Activated naive CD4-positive, alpha-beta T cell treated with Interleukin-2 at 50 U/mL for 16 hours (primary cell): Measurements from ENCODE around the gene TEX51.

ENCODE experiments used
- DNase-seq: peaks from one replicate; pipeline ENCODE4 v3.0.0-alpha.2; 2020

Gene TEX51

DNA sequence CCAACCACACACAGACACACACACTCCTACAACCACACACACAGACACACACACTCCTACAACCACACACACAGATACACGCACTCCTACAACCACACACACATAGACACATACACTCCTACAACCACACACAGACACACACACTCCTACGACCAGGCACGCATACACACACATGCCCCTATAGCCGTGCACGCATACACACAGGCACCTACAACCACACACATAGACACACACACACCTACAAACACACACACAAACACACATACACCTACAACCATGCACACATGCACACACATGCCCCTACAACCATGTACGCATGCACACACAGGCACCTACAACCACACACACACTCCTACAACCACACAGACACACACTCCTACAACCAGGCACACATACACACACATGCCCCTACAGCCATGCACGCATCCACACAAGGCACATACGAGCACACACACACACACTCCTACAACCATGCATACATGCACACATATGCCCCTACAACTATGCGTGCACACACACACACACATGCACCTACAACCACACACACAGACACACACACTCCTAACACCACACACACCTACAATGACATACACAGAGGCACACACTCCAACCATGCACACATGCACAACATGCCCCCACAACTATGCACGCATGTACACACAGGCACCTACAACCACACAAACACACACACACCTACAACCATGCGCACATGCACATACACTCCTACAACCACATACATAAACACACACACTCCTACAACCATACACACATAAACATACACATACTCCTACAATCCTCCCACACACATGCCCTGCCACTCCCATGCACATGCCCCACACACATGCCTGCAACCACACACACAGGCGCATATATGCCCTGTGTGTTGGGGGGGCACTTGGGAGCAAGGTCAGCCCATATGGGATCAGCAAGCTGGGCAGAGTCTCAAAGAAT is 19.1 kb upstream of the TEX51 start:
- DNase-seq, result no peak

DNA sequence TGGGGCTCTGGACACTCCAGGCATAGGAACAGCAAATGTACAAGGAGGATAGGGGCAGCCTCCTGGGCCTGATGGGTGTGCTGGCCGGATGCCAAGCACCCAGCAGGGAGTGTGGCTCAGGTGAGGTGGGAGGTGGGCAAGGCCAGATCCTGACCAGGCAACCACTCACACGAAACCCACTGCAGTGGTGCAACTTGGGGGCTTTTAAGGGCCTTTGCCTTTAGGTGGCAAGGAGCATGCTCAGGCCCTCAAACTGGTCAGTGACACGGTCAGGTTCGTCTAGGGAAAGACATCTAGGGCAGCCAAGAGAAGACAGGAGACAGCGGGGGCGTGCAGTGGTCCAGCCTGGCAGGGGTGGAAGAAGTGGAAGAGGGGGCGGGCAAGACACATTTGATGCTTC is 18.4 kb upstream of the TEX51 start:
- DNase-seq, result no peak

DNA sequence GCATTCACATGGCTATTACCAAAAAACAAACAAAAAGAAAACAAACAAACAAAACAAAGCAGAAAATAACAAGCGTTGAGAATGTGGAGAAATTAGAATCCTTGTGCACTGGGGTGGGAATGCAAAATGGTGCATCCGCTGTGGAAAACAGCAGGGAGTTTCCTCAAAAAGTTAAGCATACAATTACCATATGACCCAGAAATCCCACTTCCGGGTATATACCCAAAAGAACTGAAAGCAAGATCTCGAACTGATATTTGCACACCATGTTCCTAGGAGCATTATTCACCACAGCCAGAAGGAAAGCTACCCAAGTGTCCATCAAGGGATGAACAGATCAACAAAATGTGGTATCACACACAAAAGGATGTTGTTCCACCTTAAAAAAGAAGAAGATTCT is 17.9 kb upstream of the TEX51 start:
- DNase-seq, result no peak

DNA sequence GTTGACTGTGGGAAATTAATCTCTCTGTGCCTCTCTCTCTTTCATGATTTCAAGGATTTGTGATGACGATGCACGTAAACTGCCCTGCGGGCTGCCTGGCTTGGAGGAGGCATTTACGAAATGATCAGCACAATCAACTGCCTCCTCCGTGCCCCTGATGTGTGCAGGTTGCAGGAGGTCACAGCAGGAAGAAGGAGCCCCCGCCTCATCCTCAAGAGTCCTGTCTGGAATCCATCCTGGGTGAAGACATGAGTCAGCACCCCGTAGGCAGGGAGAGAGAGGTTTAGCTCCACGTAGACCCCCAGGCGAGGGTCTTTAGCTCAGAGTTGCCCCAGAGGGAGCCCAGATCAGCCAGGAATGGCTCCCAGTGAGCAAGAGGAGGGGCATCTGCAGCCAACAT is 17.1 kb upstream of the TEX51 start:
- no peak for DNase-seq

DNA sequence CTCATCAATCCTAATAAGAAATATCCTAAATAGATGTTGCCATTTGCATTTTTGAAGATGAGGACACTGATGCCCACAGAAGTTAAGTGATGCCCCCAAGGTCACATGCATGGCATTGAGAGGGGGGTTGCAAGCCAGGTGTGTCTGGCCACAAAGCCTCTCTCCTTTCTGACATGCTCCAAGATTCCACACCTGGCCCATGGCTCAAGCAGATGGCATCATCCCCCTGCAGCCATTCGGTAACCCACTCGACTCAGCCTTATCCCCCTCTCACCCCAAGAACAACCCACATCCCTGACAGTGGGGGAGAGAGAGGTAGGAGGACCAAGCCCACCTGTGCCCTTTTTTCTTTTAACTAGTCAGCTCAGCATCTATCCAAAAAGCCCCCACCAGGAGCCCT is 16.5 kb upstream of the TEX51 start:
- no peak for DNase-seq

DNA sequence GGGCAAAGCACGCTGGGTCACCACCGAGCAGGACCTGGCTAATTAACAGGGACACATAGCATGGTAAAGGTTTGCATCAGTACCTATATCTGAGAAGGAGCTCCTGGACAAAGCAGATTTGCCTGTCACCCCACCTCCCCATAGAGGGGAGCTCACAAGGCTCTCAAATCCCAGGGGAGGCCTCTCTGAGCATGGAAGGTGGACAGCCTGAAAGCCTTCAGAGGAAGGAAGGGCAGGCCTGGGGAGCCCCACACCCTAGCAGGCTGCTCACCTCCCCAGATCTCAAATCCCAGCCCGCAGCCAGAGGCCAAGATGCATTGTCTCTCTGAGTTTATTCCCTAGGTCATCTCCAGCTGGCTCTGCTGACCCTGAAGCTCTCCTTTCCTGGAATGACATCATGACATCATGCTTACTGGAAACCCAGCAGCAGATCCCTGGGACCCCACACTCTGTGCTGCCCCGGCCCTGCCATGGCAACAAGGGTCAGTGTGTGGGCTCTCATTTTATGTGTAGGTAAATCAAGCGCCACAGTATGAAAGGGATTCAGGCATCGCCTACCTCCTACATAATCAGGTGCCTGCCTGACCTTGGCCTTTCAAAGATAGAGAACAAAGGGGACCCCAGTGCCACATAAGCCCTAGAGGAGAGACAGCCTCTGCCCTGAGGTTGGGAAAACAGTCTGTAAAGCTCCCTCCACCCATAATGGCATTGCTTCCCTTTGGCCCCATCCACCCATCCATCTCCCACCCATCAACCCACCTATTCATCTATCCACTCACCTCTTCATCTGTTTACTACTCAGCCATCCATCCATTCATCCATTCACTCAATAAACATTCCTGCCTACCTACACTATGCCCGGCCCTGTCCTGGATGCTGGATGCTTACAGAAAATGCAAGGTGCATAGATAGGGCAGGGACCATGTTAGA is 15.7 kb upstream of the TEX51 start:
- no peak for DNase-seq

DNA sequence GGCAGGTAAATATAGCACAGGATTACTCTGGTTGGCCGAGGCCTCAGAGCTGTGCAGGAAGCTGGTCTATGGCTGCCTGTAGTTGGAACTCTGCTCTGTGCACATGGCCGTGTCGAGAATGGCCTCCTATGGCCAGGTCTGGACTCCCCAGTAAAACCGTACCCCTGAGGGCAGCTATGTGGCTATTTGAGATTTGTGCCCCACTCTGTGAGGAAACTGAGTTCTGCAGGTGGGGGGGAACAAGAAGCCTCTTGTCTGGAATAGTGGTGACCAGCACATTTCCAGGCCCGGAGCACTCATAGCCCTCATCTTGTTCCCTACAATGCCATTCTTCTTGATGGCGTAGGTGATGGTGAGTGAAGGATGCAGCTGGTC is 15.0 kb upstream of the TEX51 start:
- DNase-seq, result no peak

DNA sequence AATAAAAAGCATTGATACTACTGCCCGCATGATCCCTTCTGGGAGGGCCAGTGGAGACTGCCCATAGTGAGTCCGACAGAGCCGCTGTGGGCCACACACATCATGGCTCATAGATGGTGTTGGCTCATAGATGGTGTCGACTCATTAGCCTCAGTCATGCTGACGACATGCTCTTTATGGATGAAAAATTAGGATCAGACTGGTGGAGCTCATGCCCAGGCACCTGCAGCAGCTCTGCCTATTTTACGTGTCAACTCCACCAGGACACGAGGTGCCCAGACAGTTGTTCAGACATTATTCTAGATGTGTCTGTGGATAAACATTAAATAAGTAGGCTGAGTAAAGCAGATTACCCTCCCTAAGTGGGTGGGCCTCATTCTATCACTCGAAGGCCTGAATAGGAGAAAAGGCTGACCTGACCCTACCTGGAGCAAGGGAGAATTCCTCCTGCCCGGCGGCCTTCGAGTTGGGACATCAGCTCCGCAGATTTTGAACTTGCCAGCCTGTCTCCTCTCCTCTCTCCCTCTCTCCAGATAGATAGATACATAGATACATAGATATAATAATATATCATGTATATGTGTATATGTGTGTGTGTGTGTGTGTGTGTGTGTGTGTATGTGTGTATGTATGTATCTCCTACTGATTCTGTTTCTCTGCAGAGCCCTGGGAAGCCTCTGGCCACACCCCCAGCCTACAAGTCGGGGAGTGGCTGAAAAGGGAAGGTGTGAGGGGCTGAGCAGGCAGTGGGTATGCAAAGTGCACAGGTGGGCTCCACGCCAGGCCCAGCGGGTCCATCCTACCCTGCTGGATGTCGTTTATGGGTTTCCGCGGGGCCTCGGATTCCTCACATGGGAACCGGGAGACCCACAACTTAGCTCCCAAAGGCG is 13.6 kb upstream of the TEX51 start:
- DNase-seq, result no peak

DNA sequence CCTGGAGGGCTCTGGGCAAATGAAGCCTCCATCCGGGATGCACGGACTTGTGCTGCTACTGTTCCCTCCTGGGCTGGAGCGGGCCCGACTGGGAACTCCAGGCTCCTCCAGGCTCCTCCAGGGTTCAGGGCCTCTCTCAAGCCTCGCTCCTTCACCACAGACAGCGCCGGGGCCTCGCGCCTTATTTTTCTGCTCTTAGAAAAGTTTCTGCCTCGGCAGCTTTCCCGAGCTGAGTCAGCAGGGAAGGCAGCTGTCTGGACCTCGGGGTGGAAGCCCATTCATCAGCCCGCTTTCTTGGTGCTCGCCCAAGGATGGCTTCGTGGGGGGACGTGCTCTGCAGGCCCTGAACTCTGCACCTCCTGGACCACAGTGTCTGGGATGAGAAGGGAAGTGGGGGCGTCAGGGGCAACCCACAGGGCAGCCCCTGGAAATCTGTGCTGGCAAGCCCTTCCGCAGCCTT is 12.9 kb upstream of the TEX51 start:
- no peak for DNase-seq

DNA sequence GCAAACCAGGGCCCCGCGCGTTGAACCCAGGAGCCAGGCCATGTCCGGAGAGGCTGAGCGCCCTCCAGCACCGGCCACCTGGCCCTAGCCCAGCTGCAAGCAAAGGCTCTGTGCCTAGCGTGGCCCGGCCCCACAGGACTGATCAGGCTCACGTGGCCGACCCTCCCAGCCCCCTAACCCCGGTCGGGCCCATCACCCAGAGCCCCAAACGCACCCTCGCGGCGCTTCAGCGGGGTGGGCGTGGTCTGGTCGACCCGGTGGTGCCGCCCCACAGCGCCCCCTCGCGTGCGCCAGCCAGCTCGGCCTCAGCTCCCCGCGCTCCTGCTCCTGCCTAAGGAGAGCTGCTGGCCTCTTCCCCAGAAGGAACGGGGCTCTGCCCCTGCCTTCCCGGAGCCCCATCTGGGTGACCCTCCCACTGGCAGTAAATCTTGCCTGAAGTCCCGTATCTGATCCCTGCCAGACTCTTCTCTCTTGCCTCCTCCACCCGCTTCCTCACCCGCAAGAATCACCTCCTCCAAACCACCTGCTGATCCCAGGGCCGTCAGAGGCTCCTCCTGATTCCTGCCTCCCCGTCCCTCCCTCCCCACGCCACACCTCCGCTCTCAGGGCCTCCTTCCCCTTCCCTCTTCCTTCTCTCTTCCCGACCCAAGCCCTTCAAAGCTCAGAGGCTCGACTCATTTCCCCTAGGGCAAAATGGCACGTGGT is 12.3 kb upstream of the TEX51 start:
- peak; percentile 21 for DNase-seq

DNA sequence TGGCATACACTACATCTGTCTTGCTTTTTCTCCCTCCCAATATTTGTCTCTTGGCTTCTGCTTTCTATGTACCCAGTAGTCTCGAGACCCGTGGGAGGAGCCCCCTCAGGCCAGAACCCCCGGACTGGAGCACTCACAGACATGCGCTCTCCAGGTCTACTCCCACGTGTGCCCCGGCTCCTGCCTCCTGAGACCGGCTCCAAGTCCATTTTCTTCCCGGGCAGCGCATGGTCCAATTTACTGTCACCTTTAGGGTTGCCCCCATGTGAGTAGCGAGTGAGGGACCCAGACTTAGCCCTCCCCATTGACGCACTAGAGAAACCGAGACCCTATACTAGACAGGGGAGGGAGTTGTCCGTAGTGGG is 11.8 kb upstream of the TEX51 start:
- DNase-seq, result no peak

DNA sequence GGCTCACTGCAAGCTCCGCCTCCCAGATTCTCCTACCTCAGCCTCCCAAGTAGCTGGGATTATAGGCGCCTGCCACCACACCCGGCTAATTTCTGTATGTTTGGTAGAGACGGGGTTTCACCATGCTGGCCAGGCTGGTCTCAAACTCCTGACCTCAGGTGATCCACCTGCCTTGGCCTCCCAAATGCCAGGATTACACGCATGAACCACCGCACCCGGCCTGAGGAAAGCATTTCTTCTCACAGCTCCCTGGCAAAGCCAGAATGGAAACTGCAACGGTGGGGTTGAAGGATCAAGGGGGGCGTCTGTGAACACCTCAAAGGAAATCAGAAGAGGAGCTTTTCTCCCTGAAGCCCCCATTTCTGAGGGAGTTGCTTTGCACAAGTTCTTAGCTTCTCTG is 11.2 kb upstream of the TEX51 start:
- DNase-seq, result no peak

DNA sequence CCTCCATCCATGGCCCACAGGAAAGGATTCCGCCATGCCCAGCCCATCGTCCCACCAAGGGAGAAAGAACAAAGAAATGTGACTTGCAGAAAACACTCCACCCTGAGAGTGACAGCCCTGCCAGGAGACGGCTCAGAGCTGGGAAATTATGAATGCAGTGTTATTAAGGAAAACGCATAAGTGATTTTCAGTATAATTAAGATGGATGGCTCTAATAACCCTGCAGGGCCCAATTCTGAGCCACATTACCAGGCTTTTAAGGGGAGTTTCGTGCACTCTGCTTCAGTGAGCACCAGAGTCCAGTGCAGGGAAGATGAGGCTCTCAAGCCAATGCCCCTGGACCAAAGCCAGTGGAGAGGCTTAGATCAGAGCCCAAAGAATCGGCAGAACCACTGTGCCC is 10.6 kb upstream of the TEX51 start:
- DNase-seq, result no peak

DNA sequence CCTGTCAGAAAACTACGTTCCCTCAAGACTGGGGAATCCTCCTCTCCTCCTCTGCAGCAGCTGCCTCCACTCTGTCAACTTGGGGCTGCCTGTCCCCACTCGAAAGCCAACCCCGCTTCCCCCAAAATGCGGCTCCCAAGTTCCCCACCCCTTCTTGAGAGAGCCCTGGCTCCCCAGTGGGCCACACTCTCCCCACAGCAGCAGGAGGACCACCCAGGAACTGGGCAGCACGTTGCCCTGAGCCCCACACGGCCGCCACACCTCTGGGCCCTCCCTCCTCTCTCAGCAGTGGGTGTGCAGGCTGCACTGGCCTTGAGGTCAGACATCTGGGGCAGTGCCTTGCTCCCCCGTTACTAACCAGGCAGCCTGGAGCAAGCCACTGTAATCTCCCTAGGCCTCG is 9.6 kb upstream of the TEX51 start:
- no peak for DNase-seq

DNA sequence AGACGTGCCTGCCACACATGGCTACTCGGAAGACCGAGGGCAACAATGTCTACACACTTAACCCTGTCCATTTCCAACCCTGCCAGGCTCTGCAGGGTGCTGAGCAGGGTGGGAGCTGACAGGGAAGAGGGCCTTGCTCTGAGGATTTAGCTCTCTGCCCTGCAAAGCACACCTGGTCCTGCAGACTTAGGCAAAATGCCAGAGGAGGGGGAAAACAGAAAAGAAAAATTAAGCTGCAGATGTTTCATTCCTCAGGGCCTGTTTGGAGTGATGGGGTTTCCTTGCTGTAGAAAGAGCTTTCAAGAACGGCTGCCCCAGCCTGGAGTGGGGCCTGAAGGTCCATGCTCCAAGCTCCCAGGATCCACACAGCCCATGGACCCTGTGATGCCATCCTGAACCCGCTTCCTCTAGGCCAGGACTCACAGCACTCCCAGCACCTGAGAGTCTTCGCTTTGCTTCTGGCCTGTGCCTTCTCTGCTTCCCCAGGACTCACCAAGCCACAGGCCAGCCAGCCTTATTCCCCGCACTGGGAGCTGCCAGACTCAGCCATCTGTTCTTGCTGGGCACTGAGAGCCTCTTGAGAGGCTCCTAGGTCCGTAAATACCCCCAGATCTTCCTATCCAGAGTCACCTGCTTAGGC is 9.1 kb upstream of the TEX51 start:
- no peak for DNase-seq

DNA sequence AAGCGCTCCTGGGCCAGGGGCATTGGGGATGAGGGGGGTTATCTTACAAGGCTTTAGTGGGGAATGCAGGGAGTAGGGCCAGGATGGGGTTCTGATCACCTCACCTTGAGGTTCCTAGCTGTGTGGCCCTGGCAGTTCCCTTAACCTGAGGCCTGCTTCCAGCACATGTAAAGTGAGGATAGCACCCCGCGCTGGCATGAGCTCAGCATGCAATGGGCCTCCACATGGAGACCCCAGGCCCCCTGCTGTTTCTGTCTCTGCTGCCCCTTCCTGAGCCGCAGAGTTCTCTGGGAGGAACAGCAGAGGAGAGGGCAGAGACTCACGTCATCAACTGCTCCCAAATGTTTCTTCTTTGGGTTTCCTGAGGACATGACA is 8.6 kb upstream of the TEX51 start:
- DNase-seq, result no peak

DNA sequence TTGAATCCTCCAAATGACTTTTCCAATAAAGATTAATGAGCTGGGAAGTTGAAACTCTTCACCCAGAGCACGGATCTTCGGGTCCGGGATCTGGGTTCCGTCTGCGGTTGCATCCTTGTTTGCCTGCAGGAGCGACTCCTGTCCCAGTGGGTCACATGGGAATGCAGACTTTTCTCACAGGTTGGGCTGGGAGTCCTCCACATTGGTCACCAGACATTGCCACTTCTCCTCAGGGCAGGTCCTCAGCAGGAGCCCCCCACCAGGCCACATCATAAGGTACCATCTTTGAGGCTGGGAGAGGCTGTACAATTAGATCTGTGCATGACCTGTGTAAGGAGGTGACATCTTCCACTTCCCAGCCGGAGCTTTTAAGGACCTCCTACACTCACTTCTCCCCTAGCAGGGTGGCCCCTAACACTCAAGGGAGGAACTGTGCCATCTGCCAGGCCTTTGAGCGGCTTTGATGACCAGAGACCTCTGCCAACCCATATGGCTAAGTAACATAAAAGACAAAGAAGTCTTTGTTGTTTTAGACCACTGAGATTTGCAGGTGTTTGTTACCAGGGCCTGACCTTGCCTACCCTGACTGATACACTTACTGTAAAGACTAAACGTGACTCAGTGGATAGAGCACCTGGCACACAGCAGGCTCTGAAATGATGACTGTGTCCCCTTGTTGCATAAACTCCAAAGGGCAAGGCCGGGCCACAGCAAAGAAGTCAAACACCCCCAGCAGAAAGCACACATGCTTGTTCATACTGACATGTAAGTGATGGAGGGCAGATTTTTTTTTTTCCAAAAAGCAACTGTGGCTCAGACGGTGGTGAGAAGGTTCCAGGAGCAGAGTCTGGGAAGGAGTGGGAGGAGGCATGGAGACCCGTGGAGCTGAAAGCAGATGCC is 7.9 kb upstream of the TEX51 start:
- no peak for DNase-seq

DNA sequence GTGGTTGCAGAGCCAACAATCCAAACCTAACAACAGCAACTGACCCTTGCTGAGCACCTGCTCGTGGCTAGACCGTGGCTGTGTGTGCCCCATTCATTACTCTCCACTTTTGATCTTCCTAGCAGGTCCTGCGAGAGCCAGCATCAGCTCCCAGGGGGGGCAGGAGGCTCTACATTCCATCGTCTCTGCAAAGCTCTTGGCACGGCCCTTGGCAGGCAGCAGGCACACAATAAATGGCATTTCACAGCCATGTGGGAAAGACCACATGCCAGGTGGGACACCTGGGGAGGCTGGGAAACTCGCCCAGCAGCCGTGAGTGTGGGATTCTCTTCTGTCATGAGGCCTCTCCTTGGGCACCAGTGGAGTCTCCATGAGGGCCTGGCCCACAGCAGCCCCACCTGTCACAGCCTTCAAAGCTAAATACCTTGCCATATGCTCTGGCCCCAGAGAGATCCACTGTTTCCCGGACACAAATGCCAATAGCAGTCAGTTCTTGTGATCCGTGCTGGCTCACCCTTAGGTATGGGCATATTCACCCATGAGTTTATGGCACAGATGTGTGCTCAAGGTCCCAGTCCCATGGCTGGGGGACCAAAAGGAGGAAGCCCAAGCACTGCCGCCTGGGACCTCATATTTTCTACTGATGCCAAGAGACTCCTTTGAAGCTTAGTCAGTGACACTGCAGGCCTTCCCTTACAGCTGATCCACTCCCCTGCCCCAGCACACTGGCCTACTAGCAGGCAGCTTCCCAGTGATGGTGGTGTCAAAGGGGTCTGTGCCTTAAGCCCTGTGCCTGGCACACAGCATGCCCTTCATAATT is 6.8 kb upstream of the TEX51 start:
- no peak for DNase-seq

DNA sequence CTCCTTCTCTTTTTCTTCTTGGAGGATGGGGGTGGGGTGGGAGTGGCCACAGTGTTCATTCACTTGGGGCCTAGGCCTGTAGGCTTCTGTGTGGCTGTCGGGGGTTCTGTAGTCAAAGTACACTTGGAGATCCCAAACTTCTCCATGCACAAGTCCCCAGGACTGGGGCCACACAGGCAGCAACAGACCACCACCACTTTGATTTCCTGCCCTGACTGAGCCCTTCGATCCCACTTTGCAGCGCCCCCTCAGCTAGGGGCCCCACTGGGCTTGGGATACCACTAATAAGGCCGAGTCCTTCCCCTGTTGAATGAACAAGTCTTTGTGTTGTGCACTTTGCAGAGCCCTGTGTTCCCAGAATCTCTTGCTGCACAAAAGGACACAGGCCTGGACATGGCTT is 5.5 kb upstream of the TEX51 start:
- DNase-seq, result no peak

DNA sequence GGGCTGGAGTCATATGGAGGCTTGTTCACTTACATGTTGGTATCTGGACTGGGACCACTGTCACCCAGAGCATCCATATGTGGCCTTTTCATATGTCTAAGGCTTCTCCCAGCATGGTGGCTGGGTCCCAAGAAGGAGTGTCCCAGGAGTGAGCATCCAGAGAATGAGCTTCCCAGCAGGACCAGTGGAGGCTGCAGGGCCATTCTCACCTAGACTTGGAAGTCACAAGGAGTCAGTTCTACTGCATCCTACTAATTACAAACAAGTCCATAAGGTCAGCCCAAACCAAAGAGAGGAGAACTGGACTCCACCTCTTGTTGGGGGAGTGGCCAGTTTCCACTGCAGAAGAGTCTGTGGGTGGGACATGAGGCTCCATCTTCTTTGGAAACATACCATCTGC is 5.1 kb upstream of the TEX51 start:
- DNase-seq, result no peak
